ENCODE data around the gene FAM161A.
"Not testable (repeated sequence)": the region's sequence is repeated elsewhere in the genome, so short reads cannot be mapped to it uniquely, and the experiment has no call there.

Gene FAM161A

GRCh38 chr2:61841286-61841685 is 12.6 kb downstream of the FAM161A start:
- peak in 1 of 58 donors; percentile 5 for DNase-seq

DNA sequence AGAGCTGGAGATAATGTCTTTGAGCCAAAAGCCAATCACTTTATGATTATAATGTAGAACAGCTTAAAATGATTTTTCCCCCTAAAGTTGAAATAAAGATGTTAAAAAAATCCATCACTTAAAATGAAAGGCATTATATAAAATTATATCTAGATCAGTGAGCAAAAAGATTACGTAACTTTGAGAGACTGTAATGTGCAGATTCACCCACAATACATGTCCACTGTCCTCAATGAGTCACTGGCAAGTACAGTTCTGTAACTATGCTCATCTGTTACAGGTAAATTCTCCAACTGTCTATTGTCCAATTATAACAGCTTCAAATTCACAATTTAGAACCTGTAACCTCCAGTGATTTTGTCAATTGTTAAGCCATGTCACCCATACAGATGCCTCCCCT is 19.0 kb downstream of the FAM161A start:
- DNase-seq, result no peak

GRCh38 chr2:61833971-61834370 is 19.9 kb downstream of the FAM161A start:
- no peak for DNase-seq

DNA sequence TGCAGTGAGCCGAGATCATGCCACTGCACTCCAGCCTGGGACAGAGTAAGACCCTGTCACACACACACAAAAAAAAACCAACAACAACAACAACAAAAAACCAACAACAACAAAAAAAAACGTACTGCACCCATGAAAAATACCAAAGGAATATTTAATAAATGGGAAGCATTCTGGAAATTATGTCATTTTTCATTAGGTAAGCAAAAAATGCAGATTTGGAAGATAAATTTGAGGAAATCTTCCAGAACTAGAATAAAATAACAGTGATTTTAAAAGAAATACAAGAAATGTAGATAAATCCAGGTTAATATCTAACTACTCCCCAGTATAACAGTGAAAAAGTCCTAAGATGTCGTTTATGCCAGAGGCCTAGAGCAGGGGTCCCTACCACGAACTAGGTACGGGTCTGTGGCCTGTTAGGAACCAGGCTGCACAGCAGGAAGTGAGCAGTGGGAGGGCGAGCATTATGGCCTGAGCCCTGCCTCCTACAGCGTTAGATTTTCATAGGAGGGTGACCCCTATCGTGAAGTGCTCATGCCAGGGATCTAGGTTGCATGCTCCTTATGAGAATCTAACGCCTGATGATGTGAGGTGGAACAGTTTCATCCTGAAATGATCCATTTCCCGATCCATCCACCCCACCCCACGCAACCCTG is 21.5 kb downstream of the FAM161A start:
- no peak for DNase-seq

DNA sequence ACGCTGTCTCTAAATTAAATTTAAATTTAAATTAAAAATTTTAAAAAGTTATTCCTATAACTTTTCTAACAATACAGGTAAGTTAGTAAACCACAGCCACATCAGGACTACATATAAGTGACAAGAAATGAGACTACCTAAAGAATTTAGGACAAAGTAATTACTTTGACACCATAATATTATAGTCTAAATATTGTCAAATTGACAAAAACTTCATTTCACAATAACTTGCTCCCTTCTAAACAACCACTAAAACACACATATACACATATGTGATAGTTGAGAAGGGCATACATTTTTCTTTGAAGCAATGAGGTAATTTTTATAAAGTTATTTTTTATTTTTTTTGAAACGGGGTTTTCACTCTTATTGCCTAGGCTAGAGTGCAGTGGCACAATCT is 31.6 kb downstream of the FAM161A start:
- DNase-seq, result no peak

GRCh38 chr2:61816480-61817355 is 37.1 kb downstream of the FAM161A start:
- peak in 1 of 58 donors; percentile 7 for DNase-seq

- no peak for DNase-seq
These were observed 39.2 kb downstream of the FAM161A start for GRCh38 chr2:61814539-61815160.

DNA sequence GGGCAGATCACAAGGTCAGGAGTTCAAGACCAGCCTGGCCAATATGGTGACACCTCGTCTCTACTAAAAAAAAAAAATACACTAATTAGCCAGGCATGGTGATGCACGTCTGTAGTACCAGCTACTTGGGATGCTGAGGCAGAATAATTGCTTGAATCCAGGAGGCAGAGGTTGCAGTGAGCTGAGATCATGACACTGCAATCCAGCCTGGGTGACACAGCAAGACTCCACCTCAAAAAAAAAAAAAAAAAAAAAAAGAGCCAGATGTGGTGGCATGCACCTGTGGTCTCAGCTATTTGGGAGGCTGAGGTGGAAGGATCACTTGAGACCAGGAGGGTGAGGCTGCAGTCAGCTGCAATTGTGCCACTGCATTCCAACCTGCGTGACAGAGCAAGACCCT is 40.5 kb downstream of the FAM161A start:
- not testable (repeated sequence) for DNase-seq

- DNase-seq, result no peak
These were observed 42.0 kb downstream of the FAM161A start for GRCh38 chr2:61811821-61812220.

GRCh38 chr2:61810203-61810602 is 43.7 kb downstream of the FAM161A start:
- DNase-seq, result not testable (repeated sequence)

GRCh38 chr2:61808693-61809092 is 45.2 kb downstream of the FAM161A start:
- DNase-seq, result not testable (repeated sequence)

- no peak for DNase-seq
These were observed 46.7 kb downstream of the FAM161A start for GRCh38 chr2:61807036-61807757.

- DNase-seq, result no peak
These were observed 51.3 kb downstream of the FAM161A start for GRCh38 chr2:61802548-61802947.

DNA sequence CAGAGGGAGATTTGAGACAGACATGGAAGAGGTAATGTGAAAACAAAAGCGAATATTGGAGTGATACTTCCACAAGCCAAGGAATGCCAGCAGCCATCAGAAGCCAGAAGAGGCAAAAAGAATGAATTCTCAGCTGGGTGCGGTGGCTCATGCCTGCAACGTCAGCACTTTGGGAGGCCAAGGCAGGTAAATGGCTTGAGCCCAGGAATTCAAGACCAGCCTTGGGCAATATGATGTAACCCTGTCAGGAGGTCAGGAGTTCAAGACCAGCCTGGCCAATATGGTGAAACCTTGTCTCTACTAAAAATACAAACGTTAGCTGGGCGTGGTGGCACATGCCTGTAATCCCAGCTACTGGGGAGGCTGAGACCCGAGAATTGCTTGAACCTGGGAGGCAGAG is 54.8 kb downstream of the FAM161A start:
- no peak for DNase-seq

GRCh38 chr2:61797446-61797845 is 56.4 kb downstream of the FAM161A start:
- DNase-seq, result not testable (repeated sequence)

DNA sequence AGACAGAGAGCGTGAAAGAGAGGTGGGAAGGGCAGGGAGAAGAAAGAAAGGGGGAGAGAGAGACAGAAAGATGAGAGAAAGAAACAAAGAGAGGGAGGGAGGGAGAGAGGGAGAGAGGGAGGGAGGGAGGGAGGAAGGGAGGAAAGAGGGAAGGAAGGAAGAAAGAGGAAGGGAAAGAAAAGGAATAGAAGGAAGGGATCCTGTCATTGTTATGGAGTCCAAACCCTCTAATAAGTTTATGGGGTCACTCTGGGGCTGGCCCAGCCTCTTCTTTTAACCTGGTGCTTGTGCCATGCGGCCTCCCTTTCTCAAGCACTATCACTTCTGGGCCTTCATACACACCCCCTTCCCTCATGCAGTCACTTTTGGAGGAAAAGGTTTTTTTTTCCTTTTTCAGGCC is 58.5 kb downstream of the FAM161A start:
- no peak for DNase-seq

GRCh38 chr2:61793389-61793836 is 60.4 kb downstream of the FAM161A start:
- DNase-seq, result peak in 46 of 58 donors; percentile 1 to 49 (median 12)

DNA sequence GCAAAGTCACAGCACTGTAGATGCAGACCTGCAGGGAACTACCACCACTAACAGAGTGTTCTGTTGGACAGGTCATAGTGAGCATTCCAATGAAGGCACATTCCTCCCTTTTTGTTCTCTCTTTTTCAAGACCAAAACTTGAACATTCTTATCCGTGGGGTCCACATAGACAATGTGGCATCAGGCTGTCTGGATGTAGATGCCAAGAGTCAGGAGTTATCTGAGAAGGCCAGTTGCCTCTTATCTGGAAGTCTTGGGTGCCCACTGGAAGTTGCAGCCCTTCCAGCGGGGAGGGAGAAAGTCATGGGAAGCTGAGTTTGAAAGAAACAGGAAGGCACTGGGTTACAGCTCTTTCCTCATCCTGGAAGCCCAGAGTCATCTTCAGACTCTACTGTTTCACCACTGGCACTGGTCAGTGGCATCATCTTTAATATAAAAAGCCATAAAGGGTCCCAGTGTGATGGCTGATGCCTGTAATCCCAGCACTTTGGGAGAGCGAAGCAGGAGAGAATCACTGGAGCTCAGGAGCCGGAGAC is 61.4 kb downstream of the FAM161A start:
- DNase-seq, result no peak

DNA sequence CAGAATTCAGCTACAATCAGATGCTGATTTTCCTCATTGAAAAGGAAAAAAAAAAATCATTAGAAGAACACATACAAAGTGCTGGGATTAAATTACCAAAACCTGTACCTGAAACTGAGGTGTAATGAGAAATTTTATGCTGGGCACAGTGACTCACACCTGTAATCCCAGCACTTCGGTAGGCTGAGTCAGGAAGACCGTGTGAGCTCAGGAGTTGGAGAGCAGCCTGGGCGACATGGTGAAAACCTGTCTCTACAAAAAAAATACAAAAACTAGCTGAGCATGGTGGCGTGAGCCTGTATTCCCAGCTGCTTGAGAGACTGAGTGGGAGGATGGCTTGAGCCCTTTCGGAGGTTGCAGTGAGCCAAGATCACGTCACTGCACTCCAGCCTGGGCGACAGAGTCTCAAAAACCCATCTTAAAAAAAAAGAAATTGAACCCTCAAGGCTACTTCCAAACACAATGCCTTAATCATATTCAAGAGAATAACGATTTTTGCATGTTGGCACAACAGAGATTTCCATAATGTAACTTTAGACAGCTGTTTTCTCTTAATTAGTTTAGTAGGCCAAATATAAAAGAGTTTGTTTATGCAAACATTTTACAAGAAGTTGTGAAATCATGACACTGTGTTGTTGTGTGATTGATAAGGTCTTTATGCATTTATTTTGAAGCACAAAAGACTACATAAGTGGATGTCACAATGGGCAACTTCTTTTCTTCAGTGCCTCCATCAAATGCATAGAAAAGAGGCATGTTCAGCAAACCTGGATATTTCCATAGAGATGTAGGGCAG is 63.9 kb downstream of the FAM161A start:
- DNase-seq, result no peak

- no peak for DNase-seq
These were observed 65.8 kb downstream of the FAM161A start for GRCh38 chr2:61787941-61788563.

All from anterior cingulate cortex (tissue), 58 donors.